IMR-90 (cell line): ENCODE data around the gene PROCA1. TPM values are rescaled to one million over a fixed set of nuclear protein-coding genes. Genes with fewer than 3 reads are reported as not detected.

ENCODE experiments used
- ATAC-seq: fragments of 200-7000 bp; cut with Tn5 transposase; 2 replicates; pipeline ENCODE4 v1.9.1; 2020; ENCODE audit warnings: low read depth, mild to moderate bottlenecking, moderate library complexity
- BruUV-seq: library from RNA; stranded (reverse); fragments of 400-500 nt; replicated peaks from 2 replicates; lab custom pipeline; 2021; lab: Mats Ljungman, UMichigan
- CTCF ChIA-PET: fragments of 300-600 bp; formaldehyde crosslinking; extraction: SDS; loops from one replicate; lab custom pipeline; 2021; ENCODE audit warnings: antibody characterized with exemption; lab: Yijun Ruan, JAX
- POLR2A ChIA-PET: fragments of 300-600 bp; sonication (Branson Sonifier 250); formaldehyde crosslinking; loops from one replicate; lab custom pipeline; 2022; ENCODE audit warnings: antibody characterized with exemption; ENCODE audit not compliant: unreplicated experiment; lab: Charles Lee
- DNase-seq: peaks from one replicate; pipeline ENCODE4 v3.0.0; 2013
- H2AFZ ChIP-seq: replicated peaks from 2 replicates; pipeline ENCODE3; 2013; ENCODE audit warnings: low read length, mild to moderate bottlenecking; ENCODE audit not compliant: poor library complexity
- H2AK5ac ChIP-seq: 2 replicates; pipeline ENCODE4 v1.6.1; 2013; ENCODE audit warnings: low read depth, low read length, inconsistent platforms
- H2AK9ac ChIP-seq: replicated peaks from 2 replicates; pipeline ENCODE3; 2013; ENCODE audit warnings: mild to moderate bottlenecking, low read depth, low read length, moderate library complexity; ENCODE audit not compliant: poor library complexity
- H2BK120ac ChIP-seq: 2 replicates; pipeline ENCODE4 v1.6.1; 2013; ENCODE audit warnings: low read depth, low read length, inconsistent platforms
- H2BK15ac ChIP-seq: 3 replicates; pipeline ENCODE4 v1.6.1; 2013; ENCODE audit warnings: low read depth, low read length, inconsistent platforms
- H2BK20ac ChIP-seq: 2 replicates; pipeline ENCODE4 v1.6.1; 2013; ENCODE audit warnings: low read depth, mild to moderate bottlenecking, inconsistent platforms, low read length, moderate library complexity
- H2BK5ac ChIP-seq: 2 replicates; pipeline ENCODE4 v1.6.1; 2013; ENCODE audit warnings: mild to moderate bottlenecking, low read depth, low read length, inconsistent platforms; ENCODE audit not compliant: poor library complexity, severe bottlenecking
- H3K14ac ChIP-seq: replicated peaks from 2 replicates; pipeline ENCODE4 v1.6.1; 2013; ENCODE audit warnings: low read depth, low read length, inconsistent platforms
- H3K18ac ChIP-seq: 2 replicates; pipeline ENCODE4 v1.6.1; 2013; ENCODE audit warnings: low read depth, low read length, control low read depth
- H3K23ac ChIP-seq: 2 replicates; pipeline ENCODE4 v1.6.1; 2013; ENCODE audit warnings: low read depth, low read length, inconsistent platforms
- H3K27ac ChIP-seq: 2 replicates; pipeline ENCODE4 v1.5.1; 2013; ENCODE audit warnings: mild to moderate bottlenecking, control low read depth, low read length; ENCODE audit not compliant: insufficient read depth
- H3K27me3 ChIP-seq: 2 replicates; pipeline ENCODE4 v1.6.1; 2013; ENCODE audit warnings: low read length; ENCODE audit not compliant: control insufficient read depth, insufficient read depth
- H3K36me3 ChIP-seq: 2 replicates; pipeline ENCODE4 v1.6.1; 2013; ENCODE audit warnings: low read length, mixed read lengths; ENCODE audit not compliant: control insufficient read depth, insufficient read depth
- H3K4ac ChIP-seq: 2 replicates; pipeline ENCODE4 v1.6.1; 2013; ENCODE audit warnings: low read depth, low read length, inconsistent platforms
- H3K4me1 ChIP-seq: 2 replicates; pipeline ENCODE4 v1.6.1; 2013; ENCODE audit warnings: low read length, mixed read lengths; ENCODE audit not compliant: control insufficient read depth, insufficient read depth
- H3K4me2 ChIP-seq: 2 replicates; pipeline ENCODE4 v1.6.1; 2013; ENCODE audit warnings: low read depth, mild to moderate bottlenecking, control low read depth, low read length, moderate library complexity
- H3K4me3 ChIP-seq: 2 replicates; pipeline ENCODE4 v1.5.1; 2013; ENCODE audit warnings: low read depth, mild to moderate bottlenecking, control low read depth, low read length, moderate library complexity; ENCODE audit not compliant: insufficient read depth
- H3K56ac ChIP-seq: 2 replicates; pipeline ENCODE4 v1.6.1; 2013; ENCODE audit warnings: low read length, inconsistent platforms; ENCODE audit not compliant: insufficient read depth; ENCODE audit errors: extremely low read depth
- H3K79me1 ChIP-seq, 2 experiments: 2 replicates each; pipeline ENCODE4 v1.6.1; 2013; ENCODE audit warnings: low read length in 2 of 2, inconsistent platforms in 1 of 2, low read depth in 1 of 2
- H3K9ac ChIP-seq: 2 replicates; pipeline ENCODE4 v1.6.1; 2013; ENCODE audit warnings: low read depth, low read length, control low read depth
- H3K9me1 ChIP-seq: 2 replicates; pipeline ENCODE4 v1.6.1; 2013; ENCODE audit warnings: low read length, inconsistent platforms; ENCODE audit not compliant: insufficient read depth
- H3K9me3 ChIP-seq: 2 replicates; pipeline ENCODE4 v1.6.1; 2013; ENCODE audit warnings: low read length; ENCODE audit not compliant: control insufficient read depth, insufficient read depth
- H4K20me1 ChIP-seq: 2 replicates; pipeline ENCODE4 v1.6.1; 2013; ENCODE audit warnings: low read length, inconsistent platforms; ENCODE audit not compliant: insufficient read depth
- H4K5ac ChIP-seq: 2 replicates; pipeline ENCODE4 v1.6.1; 2013; ENCODE audit warnings: mild to moderate bottlenecking, low read depth, low read length, control low read depth
- H4K8ac ChIP-seq, 2 experiments: 2 replicates each; pipeline ENCODE4 v1.6.1; 2013; ENCODE audit warnings: low read depth in 2 of 2, low read length in 2 of 2, control low read depth in 1 of 2, inconsistent platforms in 1 of 2
- H4K91ac ChIP-seq: 2 replicates; pipeline ENCODE4 v1.6.1; 2013; ENCODE audit warnings: low read depth, low read length, inconsistent platforms; ENCODE audit not compliant: insufficient read depth
- BHLHE40 ChIP-seq: fragments of 150-350 bp; IDR thresholded peaks from 2 replicates; pipeline ENCODE4 v1.6.1; 2016; ENCODE audit warnings: mild to moderate bottlenecking, low read depth, low read length
- CHD1 ChIP-seq: IDR thresholded peaks from 2 replicates; pipeline ENCODE4 v1.6.1; 2012; ENCODE audit warnings: low read depth, low read length, improper control_type of control experiment
- FOS ChIP-seq: fragments of 150-350 bp; IDR thresholded peaks from 2 replicates; pipeline ENCODE4 v1.6.1; 2016; ENCODE audit warnings: low read depth, low read length
- MXI1 ChIP-seq: IDR thresholded peaks from 2 replicates; pipeline ENCODE4 v1.6.1; 2012; ENCODE audit warnings: low read depth, mild to moderate bottlenecking, low read length, moderate library complexity, borderline replicate concordance
- POLR2A ChIP-seq: IDR thresholded peaks from 2 replicates; pipeline ENCODE4 v1.6.1; 2012; ENCODE audit warnings: mild to moderate bottlenecking, low read depth, low read length
- SMC3 ChIP-seq: fragments of 150-350 bp; IDR thresholded peaks from 2 replicates; pipeline ENCODE4 v1.6.1; 2016; ENCODE audit warnings: low read depth, mild to moderate bottlenecking, antibody characterized with exemption, low read length, moderate library complexity
- WGBS, 2 experiments: methylation state at CpG; one replicate each; pipeline versions ENCODE4 v1.1.5 to v1.1.7; 2013; ENCODE audit warnings: missing lambda C conversion rate in 2 of 2; ENCODE audit not compliant: insufficient read length in 1 of 2; ENCODE audit errors: extremely low coverage in 2 of 2; 5-methylcytosine and 5-hydroxymethylcytosine counted together
- dilution Hi-C: fragments of 300-500 bp; cut with HindIII; formaldehyde crosslinking; loops from one replicate; pipeline ENCODE4 v1.14.3; 2018; ENCODE audit warnings: low sequenced_read_pairs; ENCODE audit not compliant: unreplicated experiment
- in situ Hi-C: fragments of 300-500 bp; cut with MboI; formaldehyde crosslinking; loops from 3 replicates; pipeline ENCODE4 v1.14.3; 2019; ENCODE audit warnings: low sequenced_read_pairs, inconsistent platforms, mixed read lengths
- intact Hi-C: fragments of 100-400 bp; cut with micrococcal nuclease; formaldehyde crosslinking; loops from 2 replicates; pipeline ENCODE4 v1.10.0; 2022
- polyA plus RNA-seq, 3 experiments: library from polyadenylated mRNA; depleted of rRNA; stranded (reverse); fragments of >200 nt; gene quantifications; 2 replicates each; pipeline ENCODE4 v1.2.3, GENCODE V29; 2012; ENCODE audit warnings: low replicate concordance in 1 of 3
- total RNA-seq: library from RNA; depleted of rRNA; stranded (reverse); fragments of >200 nt; gene quantifications from 2 replicates; pipeline ENCODE4 v1.2.3, GENCODE V29; 2012
- TF ChIP-seq, protein P1 (sequence below): conservative IDR thresholded peaks from 2 replicates; pipeline ENCODE4 v1.5.1; 2012; ENCODE audit warnings: mild to moderate bottlenecking, low read depth, low read length, improper control_type of control experiment
- TF ChIP-seq, protein P2 (sequence below): fragments of 150-350 bp; IDR thresholded peaks from 2 replicates; pipeline ENCODE4 v1.6.1; 2016; ENCODE audit warnings: low read depth, mild to moderate bottlenecking, low read length, moderate library complexity, borderline replicate concordance

The PROCA1 gene
- total and polyA plus RNA-seq, 2 of the 4 experiments (the other 2 are of a cell fraction), result 0.36 to 1.7 TPM

DNA sequence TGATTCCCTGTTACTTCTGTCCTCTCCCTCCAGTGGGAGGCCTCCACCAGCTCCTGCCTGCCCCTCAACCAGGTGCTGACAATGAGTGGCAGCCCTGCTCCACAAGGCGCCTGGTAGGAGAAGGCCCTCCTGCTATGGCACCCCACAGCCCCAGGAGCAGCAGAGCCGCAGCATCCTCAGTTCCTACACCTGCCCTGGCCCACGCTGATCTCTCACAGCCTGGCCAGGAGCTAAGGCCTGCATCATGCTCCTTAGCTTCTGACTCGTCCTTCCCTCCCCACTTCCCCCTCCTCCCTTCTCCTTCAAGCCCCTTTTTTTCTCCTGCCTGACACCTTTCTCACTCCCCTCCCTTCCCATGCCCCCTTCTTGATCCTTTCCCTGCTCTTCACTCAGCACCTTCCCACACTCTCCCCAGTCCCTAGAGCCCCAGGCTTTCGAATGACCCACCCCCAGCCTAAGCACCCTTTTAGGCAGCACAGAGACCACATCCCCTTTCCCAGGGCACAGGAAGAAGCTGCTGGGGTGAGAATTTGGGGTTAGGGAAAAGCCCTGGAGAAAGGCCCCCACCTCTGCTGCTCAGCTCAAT, 6.5 kb downstream of the PROCA1 start:
- no peak overlapping the region for H3K27ac ChIP-seq
- no peak for TF ChIP-seq POLR2A
- TF ChIP-seq, protein P1, sequence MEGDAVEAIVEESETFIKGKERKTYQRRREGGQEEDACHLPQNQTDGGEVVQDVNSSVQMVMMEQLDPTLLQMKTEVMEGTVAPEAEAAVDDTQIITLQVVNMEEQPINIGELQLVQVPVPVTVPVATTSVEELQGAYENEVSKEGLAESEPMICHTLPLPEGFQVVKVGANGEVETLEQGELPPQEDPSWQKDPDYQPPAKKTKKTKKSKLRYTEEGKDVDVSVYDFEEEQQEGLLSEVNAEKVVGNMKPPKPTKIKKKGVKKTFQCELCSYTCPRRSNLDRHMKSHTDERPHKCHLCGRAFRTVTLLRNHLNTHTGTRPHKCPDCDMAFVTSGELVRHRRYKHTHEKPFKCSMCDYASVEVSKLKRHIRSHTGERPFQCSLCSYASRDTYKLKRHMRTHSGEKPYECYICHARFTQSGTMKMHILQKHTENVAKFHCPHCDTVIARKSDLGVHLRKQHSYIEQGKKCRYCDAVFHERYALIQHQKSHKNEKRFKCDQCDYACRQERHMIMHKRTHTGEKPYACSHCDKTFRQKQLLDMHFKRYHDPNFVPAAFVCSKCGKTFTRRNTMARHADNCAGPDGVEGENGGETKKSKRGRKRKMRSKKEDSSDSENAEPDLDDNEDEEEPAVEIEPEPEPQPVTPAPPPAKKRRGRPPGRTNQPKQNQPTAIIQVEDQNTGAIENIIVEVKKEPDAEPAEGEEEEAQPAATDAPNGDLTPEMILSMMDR, result no peak
- TF ChIP-seq, protein P2, sequence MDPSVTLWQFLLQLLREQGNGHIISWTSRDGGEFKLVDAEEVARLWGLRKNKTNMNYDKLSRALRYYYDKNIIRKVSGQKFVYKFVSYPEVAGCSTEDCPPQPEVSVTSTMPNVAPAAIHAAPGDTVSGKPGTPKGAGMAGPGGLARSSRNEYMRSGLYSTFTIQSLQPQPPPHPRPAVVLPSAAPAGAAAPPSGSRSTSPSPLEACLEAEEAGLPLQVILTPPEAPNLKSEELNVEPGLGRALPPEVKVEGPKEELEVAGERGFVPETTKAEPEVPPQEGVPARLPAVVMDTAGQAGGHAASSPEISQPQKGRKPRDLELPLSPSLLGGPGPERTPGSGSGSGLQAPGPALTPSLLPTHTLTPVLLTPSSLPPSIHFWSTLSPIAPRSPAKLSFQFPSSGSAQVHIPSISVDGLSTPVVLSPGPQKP, result no peak
- TF ChIP-seq BHLHE40, result no peak
- TF ChIP-seq CHD1, result no peak
- TF ChIP-seq FOS, result no peak
- no peak for TF ChIP-seq MXI1
- TF ChIP-seq SMC3, result no peak
- H3K9me1 ChIP-seq, result peaks cover 8% of the 10 kb centered on the region
- intact Hi-C loops, result no loop called here
- no peak overlapping the region for H3K4me2 ChIP-seq
- peaks cover 2% of the 10 kb centered on the region; the same call in 1 of the 2 replicates for H3K4me1 ChIP-seq
- no peak for DNase-seq
- H2BK120ac ChIP-seq, result no peak overlapping the region
- no peak overlapping the region for H2AFZ ChIP-seq
- CTCF ChIA-PET, result no interaction called here
- no peaks in the 10 kb centered on the region for H3K27me3 ChIP-seq
- POLR2A ChIA-PET, result no interaction called here
- no peak overlapping the region for H3K23ac ChIP-seq
- H2AK9ac ChIP-seq, result no peak overlapping the region
- no peak overlapping the region for H2BK15ac ChIP-seq
- no peak overlapping the region for H4K5ac ChIP-seq
- BruUV-seq, result no TSS peak
- no peak overlapping the region for H2BK5ac ChIP-seq
- ATAC-seq, result no peak
- H2AK5ac ChIP-seq, result no peak overlapping the region
- dilution Hi-C loops, result no loop called here
- no peak overlapping the region for H3K14ac ChIP-seq
- no peak overlapping the region for H2BK20ac ChIP-seq
- H3K4ac ChIP-seq, result no peak overlapping the region
- no peaks in the 10 kb centered on the region for H3K9me3 ChIP-seq
- H3K36me3 ChIP-seq, result peaks cover 56% of the 10 kb centered on the region
- H3K4me3 ChIP-seq, result no peak overlapping the region
- no peak overlapping the region for H4K8ac ChIP-seq
- in situ Hi-C loops, result no loop called here
- 73% methylated on average over 3 of the region's 5 CpGs; no CpG with 5 or more reads in 1 of the 2 experiments for WGBS, 2 experiments
- H3K9ac ChIP-seq, result no peak overlapping the region
- no peak overlapping the region for H3K18ac ChIP-seq
- no peak overlapping the region for H3K56ac ChIP-seq
- no peak overlapping the region for H4K91ac ChIP-seq
- no peaks in the 10 kb centered on the region; the same call in 1 of the 2 replicates for H4K20me1 ChIP-seq
- H3K79me1 ChIP-seq, result peaks cover 6 to 8% of the 10 kb centered on the region in 2 experiments
